Tibial artery (tissue), 4 donors: ENCODE data around the gene MYEF2.

Experiments used
- DNase-seq, 2 donors: peaks; one replicate each; pipeline ENCODE4 v3.0.0-alpha.2; 2019
- H3K27ac ChIP-seq, 2 donors: fragments of 200-600 bp; sonication (generic) in 1 of 2; 1 replicate in 1 of 2; 2 replicates in 1 of 2; pipeline ENCODE4 v1.5.1; 2018 to 2019; ENCODE audit warnings: mild to moderate bottlenecking in 1 of 2
- H3K27me3 ChIP-seq, 2 donors: fragments of 200-600 bp; sonication (generic) in 1 of 2; one replicate each; pipeline versions ENCODE4 v1.5.1 to v1.6.0; 2016 to 2019
- H3K36me3 ChIP-seq, 3 donors: fragments of 200-600 bp; sonication (generic) in 2 of 3; one replicate each; pipeline ENCODE4 v1.5.1; 2016 to 2019; ENCODE audit warnings: mild to moderate bottlenecking in 2 of 3
- H3K4me1 ChIP-seq, 4 donors: fragments of 200-600 bp; sonication (generic) in 2 of 4; 1 replicate in 3 of 4; 2 replicates in 1 of 4; pipeline ENCODE4 v1.5.1; 2016 to 2019
- H3K4me3 ChIP-seq, 2 donors: fragments of 200-600 bp; sonication (generic) in 1 of 2; 1 replicate in 1 of 2; 2 replicates in 1 of 2; pipeline ENCODE4 v1.5.1; 2018 to 2019; ENCODE audit warnings: mild to moderate bottlenecking in 2 of 2
- H3K9me3 ChIP-seq, 3 donors: fragments of 200-600 bp; sonication (generic) in 1 of 3; one replicate each; pipeline ENCODE4 v1.5.1; 2016 to 2019
- CTCF ChIP-seq, 2 experiments: fragments of 200-600 bp in 1 of 2; fragments of 450-650 bp in 1 of 2; IDR thresholded peaks; one replicate each; pipeline ENCODE4 v1.5.1; 2017 to 2019; ENCODE audit warnings: antibody characterized with exemption in 2 of 2, mild to moderate bottlenecking in 1 of 2, moderate library complexity in 1 of 2
- intact Hi-C: fragments of 100-400 bp; cut with DNase I; formaldehyde crosslinking; loops from one replicate; pipeline ENCODE4 v1.15.0; 2023; ENCODE audit warnings: low total_unique reads

The MYEF2 gene

DNA sequence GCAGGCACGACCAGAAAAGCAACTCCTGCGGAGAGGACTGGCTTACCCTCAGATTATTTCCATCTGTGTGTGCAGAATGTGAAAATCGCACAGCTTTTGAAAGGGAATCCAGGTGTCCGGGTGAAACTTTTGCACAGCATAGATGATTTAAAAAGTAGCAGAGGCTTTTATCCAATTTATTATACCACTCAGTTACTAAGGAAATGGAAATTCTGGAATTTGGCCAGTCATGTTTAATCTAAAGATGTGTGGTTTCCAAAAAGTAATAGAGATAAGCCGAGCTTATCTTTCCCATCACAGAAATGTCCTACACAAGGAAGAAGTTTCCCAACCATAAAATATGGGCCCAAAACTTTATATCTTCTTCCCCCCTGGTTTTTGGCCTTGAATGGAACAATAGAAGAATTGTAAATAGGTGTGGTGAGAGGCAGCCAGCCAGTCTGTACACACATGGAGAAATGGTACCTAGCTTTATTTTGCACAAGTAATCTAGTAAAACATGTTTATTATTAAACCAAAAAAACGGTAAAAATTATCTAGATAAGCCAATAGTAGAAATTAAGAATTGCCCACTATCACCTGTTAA is 76.6 kb downstream of the MYEF2 start:
- intact Hi-C loops, result no loop called here
- H3K4me1 ChIP-seq, result no peaks in the 10 kb centered on the region
- DNase-seq, result no peak
- TF ChIP-seq CTCF (IDR thresholded peaks at IDR 0.05), result no peak
- H3K36me3 ChIP-seq, result no peaks in the 10 kb centered on the region
- H3K9me3 ChIP-seq, result no peaks in the 10 kb centered on the region
- H3K27ac ChIP-seq, result no peak overlapping the region
- H3K4me3 ChIP-seq, result no peak overlapping the region
- no peaks in the 10 kb centered on the region for H3K27me3 ChIP-seq

- no peak overlapping the region for H3K4me3 ChIP-seq
- no peak overlapping the region for H3K27ac ChIP-seq
- H3K9me3 ChIP-seq, result no peaks in the 10 kb centered on the region
- H3K4me1 ChIP-seq, result no peaks in the 10 kb centered on the region
- no peaks in the 10 kb centered on the region for H3K36me3 ChIP-seq
- intact Hi-C loops, result no loop called here
- TF ChIP-seq CTCF (IDR thresholded peaks at IDR 0.05), result no peak
- no peaks in the 10 kb centered on the region for H3K27me3 ChIP-seq
- DNase-seq, result no peak
Observed at GRCh38 chr15:48097264-48097663, 80.8 kb downstream of the MYEF2 start.

DNA sequence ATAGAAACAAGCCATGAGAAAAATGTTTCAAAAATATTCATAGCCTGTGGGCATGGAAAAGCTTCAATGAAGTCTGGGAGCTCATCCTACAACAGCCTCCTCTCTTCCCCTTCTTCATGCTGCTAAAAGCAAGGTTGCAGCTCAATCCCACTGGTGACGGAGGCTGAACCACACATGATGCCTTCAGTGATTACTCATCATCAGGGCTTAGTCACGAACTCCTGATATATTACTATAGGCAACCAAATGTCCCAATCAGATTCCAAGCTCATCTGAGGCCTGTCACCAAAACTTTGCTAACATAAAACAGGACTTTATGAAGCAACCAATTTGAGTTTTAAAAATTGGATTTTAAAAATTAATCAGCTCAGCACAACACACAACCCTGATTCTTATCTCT is 81.3 kb downstream of the MYEF2 start:
- no peaks in the 10 kb centered on the region for H3K27me3 ChIP-seq
- no peak for DNase-seq
- TF ChIP-seq CTCF (IDR thresholded peaks at IDR 0.05), result no peak
- intact Hi-C loops, result no loop called here
- H3K27ac ChIP-seq, result no peak overlapping the region
- no peak overlapping the region for H3K4me3 ChIP-seq
- no peaks in the 10 kb centered on the region for H3K9me3 ChIP-seq
- H3K36me3 ChIP-seq, result no peaks in the 10 kb centered on the region
- no peaks in the 10 kb centered on the region for H3K4me1 ChIP-seq

GRCh38 chr15:48096355-48096786 is 81.7 kb downstream of the MYEF2 start:
- Histone ChIP-seq H3K9me3 (no peaks in the 10 kb centered on the region), H3K27me3 (no peaks in the 10 kb centered on the region), H3K4me3 (no peak overlapping the region), H3K4me1 (no peaks in the 10 kb centered on the region), H3K27ac (no peak overlapping the region), H3K36me3 (no peaks in the 10 kb centered on the region)
- intact Hi-C loops, result no loop called here
- TF ChIP-seq CTCF (IDR thresholded peaks at IDR 0.05), result no peak
- DNase-seq, result no peak

DNA sequence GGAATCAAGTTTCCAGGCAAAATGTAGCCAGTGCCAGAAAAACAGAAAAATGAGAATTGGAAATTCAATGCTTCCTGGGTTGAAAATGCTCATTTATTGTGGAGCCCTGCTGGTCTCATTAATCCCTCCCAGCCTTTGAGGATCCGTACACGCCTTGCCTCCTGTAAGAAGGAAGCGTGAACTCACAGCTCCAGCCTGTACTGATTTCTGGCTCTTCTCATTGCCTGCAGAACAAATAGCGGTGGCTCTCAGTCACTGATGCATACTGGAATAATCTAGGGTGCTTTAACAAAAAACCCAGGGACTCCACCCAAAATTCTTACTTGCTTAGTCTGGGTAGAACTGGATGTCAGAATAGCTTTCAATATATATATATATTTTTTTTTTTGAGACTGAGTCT is 86.6 kb downstream of the MYEF2 start:
- Histone ChIP-seq H3K27ac (no peak overlapping the region), H3K4me1 (no peaks in the 10 kb centered on the region), H3K4me3 (no peak overlapping the region), H3K9me3 (no peaks in the 10 kb centered on the region), H3K27me3 (no peaks in the 10 kb centered on the region), H3K36me3 (no peaks in the 10 kb centered on the region)
- intact Hi-C loops, result no loop called here
- TF ChIP-seq CTCF (IDR thresholded peaks at IDR 0.05), result no peak
- DNase-seq, result no peak

DNA sequence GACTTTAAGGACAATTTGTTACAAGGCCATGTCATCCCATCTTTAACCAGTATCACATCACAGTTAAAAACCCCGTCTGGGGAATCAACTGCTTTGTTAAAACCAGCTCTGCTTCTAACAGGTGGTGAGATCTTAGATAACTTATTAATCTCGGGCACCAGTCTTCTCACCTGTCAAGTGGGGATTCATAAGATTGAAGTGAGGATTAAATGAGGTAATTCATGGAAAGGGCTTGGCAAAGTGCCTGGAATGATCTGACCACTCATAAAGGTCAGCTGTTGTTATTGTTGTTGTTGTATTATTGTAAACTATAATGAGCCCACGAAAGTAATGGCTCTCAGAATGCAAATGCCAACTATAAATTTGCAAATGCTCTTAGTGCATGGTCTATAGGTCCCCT is 87.4 kb downstream of the MYEF2 start:
- Histone ChIP-seq H3K27ac (no peak overlapping the region), H3K27me3 (no peaks in the 10 kb centered on the region), H3K36me3 (no peaks in the 10 kb centered on the region), H3K9me3 (no peaks in the 10 kb centered on the region), H3K4me3 (no peak overlapping the region), H3K4me1 (no peaks in the 10 kb centered on the region)
- intact Hi-C loops, result no loop called here
- no peak for DNase-seq
- TF ChIP-seq CTCF (IDR thresholded peaks at IDR 0.05), result no peak
